Renal pelvis (tissue), 4 donors: ENCODE data around the gene MDK. TPM values are rescaled to one million over a fixed set of nuclear protein-coding genes. Genes with fewer than 3 reads are reported as not detected.

Experiments
- DNase-seq: peaks from one replicate; pipeline ENCODE4 v3.0.0-alpha.2; 2013
- polyA plus RNA-seq, 3 donors: library from polyadenylated mRNA; unstranded; fragments of 120-200 nt; gene quantifications; one replicate each; pipeline ENCODE4 v1.2.1, GENCODE V29; 2013; ENCODE audit not compliant: insufficient read length in 3 of 3

The MDK gene
- polyA plus RNA-seq, 3 donors: 768 to 1,134 (median 903) TPM

DNA sequence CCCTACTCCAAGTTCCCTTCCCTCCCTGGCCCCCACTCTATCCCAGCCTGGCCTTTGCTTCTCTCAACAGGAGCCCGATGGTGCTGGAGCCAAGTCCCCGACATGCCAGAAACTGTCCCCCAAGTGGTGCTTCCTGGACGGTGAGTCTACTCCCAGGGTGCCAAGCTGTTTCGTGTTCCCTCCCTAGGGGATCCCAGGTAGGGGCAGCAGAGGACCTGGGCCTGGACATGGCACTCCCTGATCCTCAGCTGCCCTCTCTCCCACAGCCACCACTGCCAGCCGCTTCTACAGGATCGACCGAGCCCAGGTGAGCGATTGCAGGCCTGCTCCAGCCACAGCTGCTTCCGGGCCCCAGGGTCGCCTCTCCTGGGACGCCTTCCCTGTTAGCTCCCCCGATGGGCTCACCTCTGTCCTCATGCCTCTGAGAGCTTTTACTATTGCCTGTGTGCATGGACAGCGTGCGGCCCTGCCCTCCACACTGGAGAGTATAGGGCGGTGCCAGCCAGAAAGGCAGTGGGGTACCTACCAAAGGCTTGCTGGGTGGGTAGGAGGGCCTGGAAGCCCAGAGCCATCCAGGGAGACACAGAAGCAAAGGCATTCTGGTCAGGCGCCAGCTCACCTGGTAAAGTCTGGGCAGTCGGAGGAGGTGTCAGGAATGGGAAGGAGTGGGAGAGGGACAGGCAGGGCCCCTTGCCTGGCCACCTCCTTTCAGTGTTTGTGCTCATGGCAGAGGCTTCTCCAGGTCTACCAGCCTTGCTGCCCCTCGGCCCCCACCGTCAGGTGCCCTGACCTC is 5.0 kb upstream of the MDK start:
- DNase-seq: no peak

DNA sequence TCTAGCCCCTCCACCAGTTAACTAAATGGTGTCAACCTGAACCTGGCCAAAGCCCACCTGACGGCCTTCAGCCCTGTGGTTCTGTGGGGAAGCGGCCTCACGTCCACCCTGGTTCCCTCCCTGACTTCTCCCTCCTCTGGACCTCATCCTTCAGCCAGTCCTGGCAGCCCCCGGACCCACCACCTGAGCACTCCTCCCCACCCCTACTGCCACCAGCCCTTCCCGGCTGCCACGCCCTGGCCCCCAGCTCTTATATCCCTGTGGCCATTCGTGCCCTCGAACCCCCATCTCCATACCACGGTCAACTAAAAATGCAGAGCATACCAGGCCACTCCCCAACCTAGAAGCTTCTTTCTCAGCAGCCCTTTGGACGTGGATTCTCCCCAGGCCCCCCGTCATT is 4.2 kb upstream of the MDK start:
- no peak for DNase-seq

DNA sequence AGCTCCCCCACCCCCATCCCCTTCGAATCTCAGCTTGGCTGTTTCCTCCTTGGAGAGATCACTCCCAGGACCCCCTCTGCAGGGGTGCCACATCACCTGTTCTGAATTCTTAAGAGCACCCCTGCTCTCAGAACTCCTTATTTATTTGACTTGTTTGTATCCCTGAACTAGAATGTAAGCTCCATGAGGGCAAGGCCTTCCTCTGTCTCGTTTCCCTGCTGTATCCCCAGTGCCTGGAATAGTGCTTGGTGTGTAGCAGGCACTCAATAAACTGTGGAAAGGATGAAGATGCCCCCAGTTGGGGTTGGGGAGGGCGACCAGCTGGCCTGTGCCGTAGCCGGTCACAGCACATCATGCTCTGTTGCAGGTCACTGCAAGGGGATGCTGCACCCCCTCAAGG is 3.6 kb upstream of the MDK start:
- DNase-seq: no peak

DNA sequence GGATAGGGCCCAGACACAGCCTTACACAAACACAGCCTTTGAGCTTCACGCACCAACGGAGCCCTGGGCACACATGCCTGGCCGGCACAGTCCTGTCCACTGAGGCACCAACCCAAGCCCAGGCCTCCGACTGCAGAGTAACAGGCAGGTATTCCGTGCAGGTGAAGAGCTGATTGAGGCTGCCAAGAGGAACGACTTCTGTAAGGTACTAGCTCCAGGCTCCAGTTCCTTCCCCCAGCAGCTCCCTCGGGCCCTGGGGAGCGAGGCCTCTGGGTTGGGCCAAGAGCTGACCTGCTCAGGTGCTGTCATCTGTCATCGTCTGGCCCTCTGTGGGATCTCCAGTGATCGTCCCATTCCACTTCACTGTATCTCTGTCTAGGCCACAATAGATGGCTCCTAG is 3.2 kb upstream of the MDK start:
- no peak for DNase-seq

DNA sequence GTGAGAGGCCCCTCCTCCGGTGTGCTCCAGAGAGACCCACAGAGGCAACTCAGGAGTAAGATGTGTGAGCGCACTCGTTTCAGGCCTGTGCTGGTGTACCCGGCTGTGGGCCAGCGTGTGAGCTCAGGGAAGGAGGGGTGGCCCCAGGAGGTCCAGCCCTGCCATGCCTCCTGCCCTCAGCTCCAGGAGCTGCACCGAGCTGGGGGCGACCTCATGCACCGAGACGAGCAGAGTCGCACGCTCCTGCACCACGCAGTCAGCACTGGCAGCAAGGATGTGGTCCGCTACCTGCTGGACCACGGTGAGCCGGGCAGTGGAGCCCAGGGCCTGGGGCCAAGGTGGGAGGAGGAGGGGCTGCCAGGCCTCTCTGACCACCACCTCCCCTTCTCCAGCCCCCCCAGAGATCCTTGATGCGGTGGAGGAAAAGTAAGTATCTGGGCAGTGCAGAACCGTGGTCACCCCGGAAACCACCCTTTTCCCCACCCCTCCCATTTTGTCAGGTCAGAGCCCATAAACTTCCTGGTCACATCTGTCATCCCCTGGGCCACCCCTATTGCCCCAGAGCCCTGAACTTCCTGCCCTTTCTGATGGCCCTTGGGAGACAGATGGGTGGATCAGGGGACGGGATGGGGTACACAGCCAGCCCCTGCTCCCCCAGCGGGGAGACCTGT is 2.5 kb upstream of the MDK start:
- no peak for DNase-seq

DNA sequence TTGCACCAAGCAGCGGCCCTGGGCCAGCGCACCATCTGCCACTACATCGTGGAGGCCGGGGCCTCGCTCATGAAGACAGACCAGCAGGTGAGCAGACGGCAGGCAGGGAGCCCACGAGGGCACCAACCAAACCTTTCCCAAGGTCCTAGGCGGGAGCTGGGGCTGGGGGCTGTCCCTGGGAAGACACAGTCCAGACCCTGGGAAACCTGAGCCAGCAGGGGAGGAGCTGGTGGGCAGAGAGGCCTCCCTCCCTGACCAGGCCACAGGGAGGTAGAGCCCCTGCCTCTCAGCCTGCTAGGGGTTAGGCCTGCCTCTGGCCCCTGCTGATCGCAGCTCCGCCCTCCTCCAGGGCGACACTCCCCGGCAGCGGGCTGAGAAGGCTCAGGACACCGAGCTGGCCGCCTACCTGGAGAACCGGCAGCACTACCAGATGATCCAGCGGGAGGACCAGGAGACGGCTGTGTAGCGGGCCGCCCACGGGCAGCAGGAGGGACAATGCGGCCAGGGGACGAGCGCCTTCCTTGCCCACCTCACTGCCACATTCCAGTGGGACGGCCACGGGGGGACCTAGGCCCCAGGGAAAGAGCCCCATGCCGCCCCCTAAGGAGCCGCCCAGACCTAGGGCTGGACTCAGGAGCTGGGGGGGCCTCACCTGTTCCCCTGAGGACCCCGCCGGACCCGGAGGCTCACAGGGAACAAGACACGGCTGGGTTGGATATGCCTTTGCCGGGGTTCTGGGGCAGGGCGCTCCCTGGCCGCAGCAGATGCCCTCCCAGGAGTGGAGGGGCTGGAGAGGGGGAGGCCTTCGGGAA is 1.8 kb upstream of the MDK start:
- DNase-seq: peak; percentile 83

DNA sequence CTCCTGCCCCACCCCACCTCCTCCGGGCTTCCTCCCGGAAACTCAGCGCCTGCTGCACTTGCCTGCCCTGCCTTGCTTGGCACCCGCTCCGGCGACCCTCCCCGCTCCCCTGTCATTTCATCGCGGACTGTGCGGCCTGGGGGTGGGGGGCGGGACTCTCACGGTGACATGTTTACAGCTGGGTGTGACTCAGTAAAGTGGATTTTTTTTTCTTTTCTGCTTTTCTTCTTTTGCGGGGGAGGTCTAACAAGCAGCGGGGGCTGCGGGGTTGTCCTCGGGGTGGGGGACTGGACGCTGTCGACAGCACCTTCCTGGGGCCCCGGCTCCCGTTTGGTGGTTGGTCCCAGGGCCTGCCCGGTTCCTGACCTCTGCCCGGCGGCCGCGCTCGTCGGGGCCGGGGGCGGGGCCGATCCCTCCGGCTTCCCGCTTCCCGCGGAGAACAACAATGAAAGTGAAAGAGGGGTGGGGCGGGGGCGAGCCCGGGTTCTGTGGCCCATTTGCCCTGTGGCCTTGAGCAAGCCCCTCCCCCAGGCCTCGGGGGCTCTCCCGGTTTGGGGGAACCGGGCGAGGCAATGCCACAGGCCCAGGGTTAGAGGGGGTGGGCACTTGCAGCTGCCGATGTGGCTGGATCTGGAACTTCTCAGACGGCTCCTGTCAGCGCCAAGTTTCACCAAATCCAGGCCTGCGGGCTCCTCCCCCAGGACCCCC is 975 bp upstream of the MDK start:
- no peak for DNase-seq

DNA sequence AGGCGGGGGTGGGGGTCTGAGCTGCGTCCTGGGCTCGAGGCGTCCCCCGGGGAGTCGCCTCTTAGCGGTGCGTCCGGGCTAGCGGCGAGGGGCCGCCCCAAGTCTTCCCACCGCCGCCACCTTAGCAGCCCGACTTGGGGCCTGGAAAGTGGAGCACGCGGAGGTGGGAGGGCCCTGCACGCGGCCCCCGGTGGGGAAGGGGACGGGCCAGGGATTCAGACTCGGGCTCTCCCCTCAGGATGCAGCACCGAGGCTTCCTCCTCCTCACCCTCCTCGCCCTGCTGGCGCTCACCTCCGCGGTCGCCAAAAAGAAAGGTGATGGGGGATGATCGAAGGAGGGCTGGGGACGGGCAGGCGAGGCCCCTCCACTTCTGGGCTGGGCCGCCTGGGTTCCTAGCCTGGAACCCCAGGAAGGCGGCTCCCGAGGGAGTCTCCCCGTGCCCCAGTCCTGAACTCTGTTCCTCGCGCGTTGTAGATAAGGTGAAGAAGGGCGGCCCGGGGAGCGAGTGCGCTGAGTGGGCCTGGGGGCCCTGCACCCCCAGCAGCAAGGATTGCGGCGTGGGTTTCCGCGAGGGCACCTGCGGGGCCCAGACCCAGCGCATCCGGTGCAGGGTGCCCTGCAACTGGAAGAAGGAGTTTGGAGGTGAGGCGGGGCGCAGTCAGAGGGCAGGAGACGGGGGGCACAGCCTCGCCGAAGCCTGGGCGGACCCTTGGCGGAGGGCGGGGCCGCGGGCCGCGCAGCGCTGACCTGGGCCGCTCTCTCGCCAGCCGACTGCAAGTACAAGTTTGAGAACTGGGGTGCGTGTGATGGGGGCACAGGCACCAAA is 563 bp downstream of the MDK start:
- DNase-seq: no peak

DNA sequence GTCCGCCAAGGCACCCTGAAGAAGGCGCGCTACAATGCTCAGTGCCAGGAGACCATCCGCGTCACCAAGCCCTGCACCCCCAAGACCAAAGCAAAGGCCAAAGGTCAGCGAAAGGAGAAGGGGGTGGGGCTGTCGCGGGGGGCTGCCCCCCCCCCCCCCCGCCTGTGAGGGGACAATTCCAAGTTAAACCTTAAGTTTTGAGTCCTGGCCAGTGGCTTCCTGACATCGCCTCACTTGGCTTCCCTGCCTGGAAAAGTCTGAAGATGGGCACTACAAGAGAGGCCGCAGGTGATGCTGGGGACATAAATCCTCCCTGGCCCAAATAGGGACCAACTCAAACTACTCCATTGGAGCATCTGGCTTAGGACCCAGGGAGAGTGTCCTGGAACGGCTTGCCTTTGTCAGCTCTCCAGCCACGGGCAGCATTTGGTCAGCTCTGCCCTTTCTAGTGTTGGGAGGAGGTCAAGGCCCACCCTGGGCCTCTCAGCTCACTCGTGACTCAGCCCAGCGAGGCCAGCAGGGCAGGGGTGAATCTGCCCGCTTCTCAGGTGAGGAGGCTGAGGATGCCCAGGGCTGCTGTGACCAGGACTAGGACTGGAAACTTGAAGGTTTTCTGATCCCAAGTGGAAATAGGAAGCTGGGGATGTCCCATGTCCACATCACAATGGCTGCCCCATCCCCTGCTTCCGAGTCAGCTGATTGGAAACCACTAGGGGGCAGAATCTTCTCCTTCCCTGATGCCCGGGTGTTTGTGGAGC is 1.4 kb downstream of the MDK start:
- DNase-seq: no peak

DNA sequence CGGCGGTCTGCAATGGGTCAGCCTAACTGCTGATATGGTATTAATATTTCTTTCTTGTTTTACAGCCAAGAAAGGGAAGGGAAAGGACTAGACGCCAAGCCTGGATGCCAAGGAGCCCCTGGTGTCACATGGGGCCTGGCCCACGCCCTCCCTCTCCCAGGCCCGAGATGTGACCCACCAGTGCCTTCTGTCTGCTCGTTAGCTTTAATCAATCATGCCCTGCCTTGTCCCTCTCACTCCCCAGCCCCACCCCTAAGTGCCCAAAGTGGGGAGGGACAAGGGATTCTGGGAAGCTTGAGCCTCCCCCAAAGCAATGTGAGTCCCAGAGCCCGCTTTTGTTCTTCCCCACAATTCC is 1.9 kb downstream of the MDK start:
- no peak for DNase-seq

DNA sequence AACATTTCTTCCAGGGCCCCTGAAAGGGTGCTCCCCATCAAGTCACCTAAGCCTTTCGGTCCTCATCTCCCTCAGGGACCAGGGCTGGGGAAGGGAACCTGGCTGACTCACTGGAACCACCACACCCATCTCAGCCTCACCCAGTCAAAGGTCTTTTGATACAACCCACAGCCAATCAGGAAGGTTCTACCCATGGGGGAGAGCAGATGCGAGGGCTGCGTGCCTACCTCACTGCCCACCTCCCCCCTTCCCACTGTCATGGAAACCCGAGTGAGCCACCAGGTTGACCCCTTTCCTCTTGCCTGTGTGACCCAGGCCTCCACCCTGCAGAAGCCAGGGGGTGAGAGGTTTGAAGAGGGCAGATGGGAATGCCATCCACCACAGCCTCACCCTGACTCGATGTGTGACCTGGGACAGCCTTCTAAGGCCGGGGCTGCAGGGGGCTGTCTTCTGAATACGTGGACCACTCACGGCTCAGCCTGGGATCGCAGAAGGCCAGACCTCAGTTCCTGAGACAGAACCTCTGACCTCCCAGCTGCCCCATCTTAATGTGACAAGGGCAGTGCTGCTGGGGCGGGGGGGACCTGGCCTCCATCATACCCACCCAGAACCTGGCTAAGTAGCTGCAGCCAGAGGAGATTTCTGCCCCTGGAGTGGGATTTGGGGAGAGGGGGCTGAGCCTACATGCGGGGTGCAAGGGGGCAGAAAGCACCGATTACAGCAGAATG is 2.7 kb downstream of the MDK start:
- no peak for DNase-seq

DNA sequence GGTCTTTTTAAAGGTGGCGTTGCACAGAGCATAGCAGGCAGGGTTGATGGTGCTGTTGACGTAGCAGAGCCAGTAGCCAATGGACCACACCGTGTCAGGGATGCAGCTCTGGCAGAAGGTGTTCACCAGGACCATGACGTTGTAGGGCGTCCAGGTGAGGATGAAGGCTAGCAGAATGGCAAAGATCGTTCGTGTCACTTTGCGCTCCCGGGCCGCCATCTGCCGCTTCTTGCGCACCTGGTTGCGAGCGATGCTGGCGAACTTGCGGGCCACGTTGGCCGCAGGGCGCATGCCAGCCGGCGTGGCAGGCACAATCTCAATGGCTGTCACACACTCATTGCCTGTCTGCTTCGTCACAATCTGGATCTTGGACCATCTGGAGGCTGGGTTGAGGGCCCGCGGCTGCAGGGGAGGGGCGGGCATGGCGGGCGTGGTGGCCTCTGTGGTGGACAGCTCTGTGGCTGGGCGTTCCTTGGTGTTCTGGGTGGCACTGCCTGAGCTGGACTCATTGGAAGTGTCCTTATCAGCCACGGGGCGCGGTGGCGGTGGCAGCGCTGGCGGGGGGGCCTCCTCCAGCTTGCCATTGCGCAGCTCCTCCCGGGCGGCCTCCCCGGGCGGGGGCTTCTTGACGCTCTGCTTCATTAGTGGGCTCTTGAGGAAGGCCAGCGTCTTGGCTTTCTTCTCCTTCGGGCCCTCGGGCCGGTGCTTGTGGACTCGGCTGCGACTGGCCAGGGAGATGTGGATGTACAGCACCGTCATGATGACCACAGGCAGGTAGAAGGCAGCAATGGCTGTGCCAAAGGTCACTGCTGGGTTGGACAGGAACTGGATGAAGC is 3.9 kb downstream of the MDK start:
- DNase-seq: no peak

DNA sequence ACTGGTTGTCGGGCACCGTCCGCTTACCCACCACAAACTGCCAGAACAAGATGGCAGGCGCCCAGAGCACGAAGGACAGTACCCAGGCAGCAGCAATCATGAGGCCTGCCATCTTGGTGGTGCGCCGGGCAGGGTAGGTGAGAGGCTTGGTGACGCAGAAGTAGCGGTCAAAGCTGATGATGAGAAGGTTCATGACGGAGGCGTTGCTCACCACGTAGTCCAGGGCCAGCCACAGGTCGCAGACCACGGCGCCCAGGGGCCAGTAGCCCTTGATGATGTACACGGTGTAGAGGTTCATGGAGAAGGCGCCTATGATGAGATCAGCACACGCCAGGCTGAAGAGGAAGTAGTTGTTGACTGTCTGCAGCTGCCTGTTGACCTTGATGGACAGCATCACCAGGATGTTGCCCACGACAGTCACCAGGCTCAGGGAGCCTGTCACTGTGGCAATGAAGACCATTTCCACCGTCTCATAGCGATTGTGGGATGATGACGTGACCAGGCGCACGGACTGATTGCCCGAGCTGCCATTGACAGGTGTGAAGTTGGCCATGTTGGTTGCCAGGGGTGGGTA is 4.6 kb downstream of the MDK start:
- DNase-seq: no peak

DNA sequence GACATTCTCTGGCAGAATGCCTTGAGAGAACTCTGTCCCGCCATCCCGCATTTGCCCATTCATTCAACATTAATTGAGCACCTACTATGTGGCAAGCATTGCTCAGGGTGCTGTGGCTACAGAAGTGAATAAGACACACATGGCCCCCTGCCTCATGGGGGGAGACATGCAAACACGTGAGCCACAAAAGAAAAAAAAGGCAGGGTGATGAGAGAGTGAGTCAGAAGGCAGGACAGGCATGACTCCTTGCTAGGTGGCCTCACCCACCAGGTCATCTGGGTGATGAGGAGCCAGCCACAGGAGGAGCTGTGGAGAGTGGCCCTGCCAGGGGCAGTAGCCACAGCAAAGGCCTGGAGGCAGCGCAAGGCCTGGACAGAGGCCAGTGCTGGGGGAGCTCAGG is 5.2 kb downstream of the MDK start:
- no peak for DNase-seq

DNA sequence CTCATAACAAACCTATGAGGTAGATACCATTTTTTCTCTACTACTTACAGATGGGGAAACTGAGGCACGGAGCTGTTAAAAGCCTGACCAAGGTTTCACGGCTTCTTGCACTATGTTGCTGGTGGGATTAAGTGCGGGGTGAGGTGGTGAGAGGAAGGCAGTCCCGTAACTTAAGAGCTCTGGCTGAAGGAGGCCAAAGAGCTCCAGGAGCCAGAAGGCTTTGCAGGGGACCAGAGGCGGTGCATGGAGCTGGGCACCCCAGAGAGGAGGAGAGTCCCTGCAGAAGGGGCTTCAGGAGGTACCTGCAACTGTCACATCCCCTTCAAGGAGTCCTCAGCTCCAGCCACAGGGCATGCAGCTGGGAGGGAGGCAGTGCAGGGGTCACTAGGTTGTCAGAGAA is 6.0 kb downstream of the MDK start:
- no peak for DNase-seq

DNA sequence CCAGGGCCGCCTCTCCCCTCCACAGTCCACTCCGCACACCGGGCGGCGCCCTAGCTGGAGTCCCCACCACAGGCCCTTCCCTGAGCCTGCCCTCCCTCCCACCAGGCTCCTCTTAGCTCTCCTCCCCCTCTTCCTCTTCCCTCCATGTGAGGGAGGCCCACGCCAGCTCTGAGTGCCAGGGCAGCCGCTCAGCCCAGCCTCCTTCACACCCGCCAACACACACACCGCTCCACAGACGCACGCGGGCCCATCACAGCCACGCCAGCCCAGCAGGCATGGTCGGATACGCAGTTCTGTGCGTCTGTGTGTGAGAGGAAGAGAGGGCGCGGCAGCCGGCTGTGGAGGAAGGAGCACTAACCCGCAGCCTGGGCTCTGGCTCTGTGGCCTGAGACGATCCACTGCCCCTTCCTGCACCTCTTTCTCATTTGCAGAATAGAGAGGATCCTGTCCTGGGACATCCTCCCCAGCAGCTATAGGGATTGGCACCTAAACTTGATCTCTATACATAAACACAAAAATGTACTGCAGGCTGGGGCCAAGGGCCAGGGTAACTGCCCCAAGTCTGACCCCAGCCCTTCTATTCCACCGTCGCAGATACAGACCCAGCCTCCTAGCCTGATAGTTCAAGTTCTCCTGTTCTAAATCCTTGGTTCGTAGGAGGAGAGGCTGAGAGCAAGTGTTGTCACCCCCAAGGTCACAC is 6.6 kb downstream of the MDK start:
- no peak for DNase-seq

DNA sequence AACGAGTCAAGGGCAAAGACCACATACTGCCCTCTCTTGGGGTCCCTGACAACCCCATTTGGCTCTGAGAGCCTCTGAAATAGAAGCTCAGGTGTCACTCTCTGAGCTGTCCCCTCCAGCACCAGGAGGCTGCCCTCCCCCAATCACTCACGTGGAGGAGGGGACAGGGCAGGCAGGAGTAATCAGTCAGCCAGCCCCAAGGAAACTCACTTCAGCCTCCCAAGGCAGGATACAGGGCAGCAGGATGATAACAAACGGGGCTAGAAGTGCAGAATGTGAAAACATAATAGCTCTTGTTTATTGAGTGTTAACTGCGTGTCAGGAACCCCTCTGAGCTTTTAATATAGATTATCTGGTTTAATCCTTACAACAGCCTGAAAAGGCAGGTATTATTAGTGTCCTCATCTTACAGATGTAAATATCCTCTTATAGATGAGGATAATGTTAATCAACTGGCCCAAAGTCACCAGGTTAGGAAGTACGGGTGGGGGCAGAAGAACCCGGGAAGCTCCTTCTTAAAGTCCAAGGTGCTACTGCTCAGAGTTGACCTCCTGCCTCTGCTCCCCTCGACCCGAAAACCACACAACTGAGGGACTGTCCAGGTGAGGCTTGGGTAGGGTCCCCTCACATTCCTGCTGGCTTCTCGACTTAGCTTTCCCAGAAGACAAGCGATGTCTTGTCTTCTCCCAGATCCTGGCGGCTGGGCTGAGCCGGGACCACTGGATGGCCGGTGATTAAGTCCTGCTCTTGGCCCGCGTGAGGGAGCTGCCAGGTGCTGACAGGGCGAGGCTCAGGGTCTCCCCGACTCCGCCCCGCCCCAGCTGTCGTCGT is 7.4 kb downstream of the MDK start:
- no peak for DNase-seq
